8988T (cell line): ENCODE data around the gene FAM20B.
A peak's percentile ranks its signal among the peaks of the same experiment; 100 is the strongest.

ENCODE experiments used
- DNase-seq: peaks from one replicate; pipeline ENCODE4 v3.0.0; 2011

The FAM20B gene

GRCh38 chr1:179053486-179053885, 27.8 kb downstream of the FAM20B start:
- DNase-seq = no peak

GRCh38 chr1:179055937-179056336, 30.2 kb downstream of the FAM20B start:
- no peak for DNase-seq

- DNase-seq = no peak
Measured at GRCh38 chr1:179058487-179059483, 33.1 kb downstream of the FAM20B start.

GRCh38 chr1:179061360-179062282, 35.9 kb downstream of the FAM20B start:
- no peak for DNase-seq

GRCh38 chr1:179066471-179066870, 40.8 kb downstream of the FAM20B start:
- no peak for DNase-seq

- DNase-seq = no peak
Measured at GRCh38 chr1:179077396-179077795, 51.7 kb downstream of the FAM20B start.

GRCh38 chr1:179079113-179079761, 53.5 kb downstream of the FAM20B start:
- no peak for DNase-seq

GRCh38 chr1:179080866-179081686, 55.4 kb downstream of the FAM20B start:
- DNase-seq = no peak

- DNase-seq = peak; percentile 94
Measured at GRCh38 chr1:179081687-179082332, 56.1 kb downstream of the FAM20B start, which contains the start of gene TOR3A. TSS of gene TOR3A (plus strand) at chr1:179082070. CDS start at chr1:179082129, 59 bp downstream.

GRCh38 chr1:179082333-179082998, 56.8 kb downstream of the FAM20B start:
- DNase-seq = no peak

GRCh38 chr1:179082999-179083335, 57.3 kb downstream of the FAM20B start:
- DNase-seq = no peak

- DNase-seq = no peak
Measured at GRCh38 chr1:179083533-179083932, 57.8 kb downstream of the FAM20B start.

- DNase-seq = peak; percentile 56
Measured at GRCh38 chr1:179087665-179088064, 62.0 kb downstream of the FAM20B start.

- no peak for DNase-seq
Measured at GRCh38 chr1:179089827-179090482, 64.3 kb downstream of the FAM20B start.

- no peak for DNase-seq
Measured at GRCh38 chr1:179090522-179090921, 64.8 kb downstream of the FAM20B start.

- DNase-seq = no peak
Measured at GRCh38 chr1:179090923-179091322, 65.2 kb downstream of the FAM20B start.

GRCh38 chr1:179091691-179092165, 66.0 kb downstream of the FAM20B start:
- no peak for DNase-seq

- DNase-seq = no peak
Measured at GRCh38 chr1:179092896-179093461, 67.3 kb downstream of the FAM20B start.

GRCh38 chr1:179094818-179095217, 69.1 kb downstream of the FAM20B start:
- no peak for DNase-seq

- no peak for DNase-seq
Measured at GRCh38 chr1:179095377-179095776, 69.7 kb downstream of the FAM20B start.
